Keratinocyte (primary cell): ENCODE data around the gene NACAD. TPM values are rescaled to one million over a fixed set of nuclear protein-coding genes. Genes with fewer than 3 reads are reported as not detected.
A peak's percentile ranks its signal among the peaks of the same experiment; 100 is the strongest.

Source experiments
- DNase-seq: peaks from one replicate; pipeline ENCODE4 v3.0.0-alpha.2; 2011; ENCODE audit warnings: low read depth, missing footprints, low spot score
- FAIRE-seq: peaks from 2 replicates; lab custom pipeline; 2011; peaks lifted over from hg19 to GRCh38; lab: Jason Lieb, UNC
- H2AFZ ChIP-seq: 2 replicates; pipeline ENCODE4 v1.6.0; 2012; ENCODE audit warnings: low read length, control low read depth, inconsistent platforms; ENCODE audit not compliant: control insufficient read depth
- H3K27ac ChIP-seq: 2 replicates; pipeline ENCODE4 v1.5.1; 2011; ENCODE audit warnings: low read length; ENCODE audit not compliant: control insufficient read depth, insufficient read depth
- H3K27me3 ChIP-seq: 3 replicates; pipeline ENCODE4 v1.6.0; 2011; ENCODE audit warnings: low read length; ENCODE audit not compliant: control insufficient read depth, insufficient read depth; ENCODE audit errors: extremely low read depth
- H3K36me3 ChIP-seq, 2 experiments: 2 replicates in 1 of 2; 3 replicates in 1 of 2; pipeline ENCODE4 v1.5.1; 2011; ENCODE audit warnings: low read length in 2 of 2, mild to moderate bottlenecking in 1 of 2; ENCODE audit not compliant: control insufficient read depth in 2 of 2, insufficient read depth in 2 of 2; ENCODE audit errors: extremely low read depth in 1 of 2
- H3K4me1 ChIP-seq: 3 replicates; pipeline ENCODE4 v1.5.1; 2011; ENCODE audit warnings: low read length; ENCODE audit not compliant: control insufficient read depth, insufficient read depth; ENCODE audit errors: extremely low read depth
- H3K4me2 ChIP-seq: 3 replicates; pipeline ENCODE4 v1.6.0; 2011; ENCODE audit warnings: low read depth, low read length; ENCODE audit not compliant: control insufficient read depth, insufficient read depth; ENCODE audit errors: extremely low read depth
- H3K4me3 ChIP-seq, 3 experiments: fragments of 200-600 bp in 1 of 3; sonication (generic) in 1 of 3; 2 replicates in 2 of 3; 3 replicates in 1 of 3; pipeline ENCODE4 v1.5.1; 2011 to 2016; ENCODE audit warnings: low read length in 3 of 3, mild to moderate bottlenecking in 3 of 3, control low read depth in 2 of 3, inconsistent platforms in 1 of 3, low read depth in 1 of 3, mixed read lengths in 1 of 3, mixed run types in 1 of 3, moderate library complexity in 1 of 3; ENCODE audit not compliant: control insufficient read depth in 2 of 3, insufficient read depth in 2 of 3; ENCODE audit errors: extremely low read depth in 1 of 3
- H3K79me2 ChIP-seq: 2 replicates; pipeline ENCODE4 v1.6.0; 2012; ENCODE audit warnings: low read length; ENCODE audit not compliant: control insufficient read depth, insufficient read depth
- H3K9ac ChIP-seq: 3 replicates; pipeline ENCODE4 v1.6.0; 2011; ENCODE audit warnings: low read length; ENCODE audit not compliant: control insufficient read depth, insufficient read depth; ENCODE audit errors: extremely low read depth
- H3K9me1 ChIP-seq: 3 replicates; pipeline ENCODE4 v1.6.0; 2011; ENCODE audit warnings: low read length; ENCODE audit not compliant: control insufficient read depth, insufficient read depth; ENCODE audit errors: extremely low read depth
- H3K9me3 ChIP-seq: 2 replicates; pipeline ENCODE4 v1.5.1; 2012; ENCODE audit warnings: low read depth, low read length; ENCODE audit not compliant: control insufficient read depth
- H4K20me1 ChIP-seq: 3 replicates; pipeline ENCODE4 v1.6.0; 2011; ENCODE audit warnings: low read length; ENCODE audit not compliant: control insufficient read depth, insufficient read depth; ENCODE audit errors: extremely low read depth
- CTCF ChIP-seq, 3 experiments: IDR thresholded peaks in 1 of 3; conservative IDR thresholded peaks in 1 of 3; optimal IDR thresholded peaks in 1 of 3; 2 replicates in 2 of 3; 3 replicates in 1 of 3; pipeline versions ENCODE3 to v1.5.1; 2011; ENCODE audit warnings: low read length in 3 of 3, mild to moderate bottlenecking in 3 of 3, moderate library complexity in 2 of 3, control low read depth in 1 of 3, inconsistent platforms in 1 of 3; ENCODE audit not compliant: insufficient read depth in 2 of 3; ENCODE audit errors: extremely low read depth in 1 of 3
- EZH2 ChIP-seq: IDR thresholded peaks from one replicate; pipeline ENCODE4 v1.6.1; 2012; ENCODE audit warnings: inconsistent platforms, mild to moderate bottlenecking, low read length, moderate library complexity
- dilution Hi-C: fragments of 300-500 bp; cut with MboI; formaldehyde crosslinking; loops from one replicate; pipeline ENCODE4 v1.7.0; 2020; ENCODE audit warnings: low sequenced_read_pairs; ENCODE audit not compliant: extremely low pct_ligation_motif_present
- polyA plus RNA-seq, 5 experiments: library from polyadenylated mRNA; depleted of rRNA in 3 of 5; stranded (reverse) in 3 of 5; stranded (forward) in 1 of 5; unstranded in 1 of 5; fragments of >200 nt; gene quantifications; 1 replicate in 1 of 5; 2 replicates in 3 of 5; 3 replicates in 1 of 5; pipeline versions ENCODE4 v1.2.1 to v1.2.3, GENCODE V29; 2011 to 2012; ENCODE audit warnings: missing spikeins in 2 of 5, low read depth in 1 of 5, low replicate concordance in 1 of 5

Gene NACAD
- polyA plus RNA-seq, 1 donor (not counting 4 experiments of a cell fraction or from before 2014, with no cell fraction given) = 0.14 TPM

DNA sequence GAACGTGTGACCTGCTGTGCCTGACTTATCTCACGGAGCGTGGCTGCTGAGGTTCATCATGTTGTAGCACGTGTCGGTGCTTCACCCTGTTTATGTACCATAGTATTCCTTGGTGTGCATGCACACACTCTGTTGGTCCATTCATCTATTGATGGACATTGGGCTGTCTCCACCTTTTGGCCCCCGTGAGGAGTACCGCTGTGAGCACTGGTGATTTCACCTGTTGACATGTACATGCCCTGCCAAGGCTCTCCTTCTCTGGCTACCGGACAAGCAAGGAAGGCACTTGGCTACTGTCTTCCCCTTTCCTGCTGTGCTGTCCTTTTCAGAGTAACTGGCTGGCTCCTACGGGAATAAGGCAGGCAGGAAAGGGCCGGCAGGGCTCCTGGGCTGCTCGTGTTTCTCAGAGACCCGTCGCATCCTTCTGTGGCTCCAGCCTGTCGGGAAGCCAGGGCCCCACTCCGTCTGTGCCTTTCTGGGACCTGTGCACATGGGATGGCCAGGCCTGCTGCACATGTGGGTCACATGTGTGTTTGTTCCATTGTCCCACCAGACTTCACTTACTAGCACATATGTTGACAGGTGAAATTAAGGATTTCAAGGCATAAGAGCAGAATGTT lies 40.5 kb upstream of the NACAD start:
- no peaks in the 10 kb centered on the region for H3K9me1 ChIP-seq
- no peak overlapping the region for H3K27ac ChIP-seq
- FAIRE-seq (no peak), DNase-seq (no peak)
- no peaks in the 10 kb centered on the region for H3K4me1 ChIP-seq
- no peaks in the 10 kb centered on the region for H4K20me1 ChIP-seq
- no peak overlapping the region for H3K4me3 ChIP-seq
- TF ChIP-seq EZH2 (no peak), CTCF (optimal IDR thresholded peaks at IDR 0.05 in 1 of 3, IDR thresholded peaks at IDR 0.05 in 1 of 3, conservative IDR thresholded peaks at IDR 0.05 in 1 of 3; ENCODE audit: extremely low read depth in 1 of 3, insufficient read depth in 2 of 3, low read length in 3 of 3) (peak in 1 of 3 experiments; percentile 8)
- dilution Hi-C loops = no loop called here
- no peaks in the 10 kb centered on the region for H3K9me3 ChIP-seq
- H3K9ac ChIP-seq = no peak overlapping the region
- no peak overlapping the region for H2AFZ ChIP-seq
- H3K36me3 ChIP-seq = no peaks in the 10 kb centered on the region
- H3K4me2 ChIP-seq = no peak overlapping the region
- H3K27me3 ChIP-seq = peaks cover 5% of the 10 kb centered on the region
- no peaks in the 10 kb centered on the region for H3K79me2 ChIP-seq

DNA sequence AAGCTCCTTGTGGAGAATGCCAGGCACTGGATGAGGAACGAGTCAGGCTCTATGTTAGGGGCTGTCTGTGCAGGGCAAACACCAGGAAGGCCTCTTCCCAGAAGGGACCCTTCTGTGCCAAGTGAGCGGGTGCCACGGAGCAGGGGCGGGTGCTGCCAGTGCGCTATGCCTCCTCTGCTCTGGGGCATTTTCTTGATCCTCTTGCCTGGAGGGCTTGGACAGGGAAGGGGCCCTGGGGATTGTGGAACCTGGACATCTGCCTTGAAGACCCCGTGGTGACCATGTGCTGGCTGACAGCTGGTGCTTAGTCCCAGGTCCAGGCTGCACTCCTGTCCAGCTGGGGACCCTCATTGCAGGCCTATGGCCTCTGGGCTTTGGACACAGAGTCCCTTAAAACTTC lies 38.2 kb upstream of the NACAD start:
- no peak overlapping the region for H3K27ac ChIP-seq
- H3K4me3 ChIP-seq = no peak overlapping the region
- no peak overlapping the region for H3K4me2 ChIP-seq
- no peaks in the 10 kb centered on the region for H3K9me1 ChIP-seq
- no peaks in the 10 kb centered on the region for H3K4me1 ChIP-seq
- H3K36me3 ChIP-seq = no peaks in the 10 kb centered on the region
- no peaks in the 10 kb centered on the region for H3K9me3 ChIP-seq
- H2AFZ ChIP-seq = no peak overlapping the region
- no peak for DNase-seq
- H3K9ac ChIP-seq = no peak overlapping the region
- H4K20me1 ChIP-seq = no peaks in the 10 kb centered on the region
- dilution Hi-C loops = no loop called here
- FAIRE-seq = no peak
- TF ChIP-seq EZH2 = no peak
- no peak for TF ChIP-seq CTCF (optimal IDR thresholded peaks at IDR 0.05 in 1 of 3, IDR thresholded peaks at IDR 0.05 in 1 of 3, conservative IDR thresholded peaks at IDR 0.05 in 1 of 3; ENCODE audit: extremely low read depth in 1 of 3, insufficient read depth in 2 of 3, low read length in 3 of 3)
- no peaks in the 10 kb centered on the region for H3K79me2 ChIP-seq
- peaks cover 5% of the 10 kb centered on the region for H3K27me3 ChIP-seq
